ENCODE data around the gene PRKD3.

DNA sequence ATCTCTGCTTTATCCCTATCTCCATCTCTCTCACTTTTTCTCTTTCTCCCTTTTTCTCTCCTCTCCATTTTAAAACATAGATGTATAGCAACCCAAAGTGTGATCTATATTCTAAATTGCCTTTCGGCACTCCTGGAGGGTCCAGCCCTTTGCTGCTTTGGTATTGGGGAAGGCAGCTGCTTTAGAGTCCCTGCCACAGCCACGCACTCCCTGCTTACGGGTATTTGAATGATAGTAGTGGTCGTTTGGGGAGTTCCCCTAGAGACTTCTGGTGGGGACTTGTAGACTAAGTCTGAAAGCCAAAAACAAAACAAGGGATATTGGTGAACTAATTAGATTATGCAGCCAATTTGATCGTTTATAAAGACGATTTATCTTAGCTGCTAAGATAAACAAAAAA, 31.7 kb upstream of the PRKD3 start:
- no peak for TF ChIP-seq EZH2 (IDR thresholded peaks at IDR 0.05; ENCODE audit: borderline replicate concordance, control insufficient read depth, low read depth, low read length)
- TF ChIP-seq, protein P1, sequence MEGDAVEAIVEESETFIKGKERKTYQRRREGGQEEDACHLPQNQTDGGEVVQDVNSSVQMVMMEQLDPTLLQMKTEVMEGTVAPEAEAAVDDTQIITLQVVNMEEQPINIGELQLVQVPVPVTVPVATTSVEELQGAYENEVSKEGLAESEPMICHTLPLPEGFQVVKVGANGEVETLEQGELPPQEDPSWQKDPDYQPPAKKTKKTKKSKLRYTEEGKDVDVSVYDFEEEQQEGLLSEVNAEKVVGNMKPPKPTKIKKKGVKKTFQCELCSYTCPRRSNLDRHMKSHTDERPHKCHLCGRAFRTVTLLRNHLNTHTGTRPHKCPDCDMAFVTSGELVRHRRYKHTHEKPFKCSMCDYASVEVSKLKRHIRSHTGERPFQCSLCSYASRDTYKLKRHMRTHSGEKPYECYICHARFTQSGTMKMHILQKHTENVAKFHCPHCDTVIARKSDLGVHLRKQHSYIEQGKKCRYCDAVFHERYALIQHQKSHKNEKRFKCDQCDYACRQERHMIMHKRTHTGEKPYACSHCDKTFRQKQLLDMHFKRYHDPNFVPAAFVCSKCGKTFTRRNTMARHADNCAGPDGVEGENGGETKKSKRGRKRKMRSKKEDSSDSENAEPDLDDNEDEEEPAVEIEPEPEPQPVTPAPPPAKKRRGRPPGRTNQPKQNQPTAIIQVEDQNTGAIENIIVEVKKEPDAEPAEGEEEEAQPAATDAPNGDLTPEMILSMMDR (IDR thresholded peaks at IDR 0.05 in 2 of 3, conservative IDR thresholded peaks at IDR 0.05 in 1 of 3; ENCODE audit: control insufficient read depth in 2 of 3, extremely low read depth in 1 of 3, insufficient read depth in 1 of 3, low read depth in 3 of 3, low read length in 3 of 3) = no peak
- no peak for TF ChIP-seq POU2F2 (IDR thresholded peaks at IDR 0.05; ENCODE audit: borderline replicate concordance, low read depth, low read length)
- no peak for TF ChIP-seq SMAD1 (IDR thresholded peaks at IDR 0.05; ENCODE audit: low read depth, partially characterized antibody)
- TF ChIP-seq, protein P2, sequence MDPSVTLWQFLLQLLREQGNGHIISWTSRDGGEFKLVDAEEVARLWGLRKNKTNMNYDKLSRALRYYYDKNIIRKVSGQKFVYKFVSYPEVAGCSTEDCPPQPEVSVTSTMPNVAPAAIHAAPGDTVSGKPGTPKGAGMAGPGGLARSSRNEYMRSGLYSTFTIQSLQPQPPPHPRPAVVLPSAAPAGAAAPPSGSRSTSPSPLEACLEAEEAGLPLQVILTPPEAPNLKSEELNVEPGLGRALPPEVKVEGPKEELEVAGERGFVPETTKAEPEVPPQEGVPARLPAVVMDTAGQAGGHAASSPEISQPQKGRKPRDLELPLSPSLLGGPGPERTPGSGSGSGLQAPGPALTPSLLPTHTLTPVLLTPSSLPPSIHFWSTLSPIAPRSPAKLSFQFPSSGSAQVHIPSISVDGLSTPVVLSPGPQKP (IDR thresholded peaks at IDR 0.05; ENCODE audit: low read depth, low read length) = no peak
- no peak for TF ChIP-seq CBFB (IDR thresholded peaks at IDR 0.05; ENCODE audit: low read depth)
- no peak for TF ChIP-seq NBN (IDR thresholded peaks at IDR 0.05)
- no peak for TF ChIP-seq HDAC2 (IDR thresholded peaks at IDR 0.05)
- no peak for TF ChIP-seq BHLHE40 (IDR thresholded peaks at IDR 0.05; ENCODE audit: borderline replicate concordance in 1 of 2, low read depth in 2 of 2, low read length in 1 of 2)
- TF ChIP-seq SMC3 (IDR thresholded peaks at IDR 0.05; ENCODE audit: borderline replicate concordance, low read length) = no peak
